Astrocyte (in vitro differentiated cells and primary cell): ENCODE measurements around the gene COMT. TPM values are rescaled to one million over a fixed set of nuclear protein-coding genes. Genes with fewer than 3 reads are reported as not detected.

Experiments
- DNase-seq: peaks from one replicate; pipeline ENCODE4 v3.0.0-alpha.2; 2010; ENCODE audit warnings: low read depth
- FAIRE-seq: peaks from 2 replicates; lab custom pipeline; 2011; peaks lifted over from hg19 to GRCh38; lab: Jason Lieb, UNC
- H2AFZ ChIP-seq: 2 replicates; pipeline ENCODE4 v1.6.0; 2012; ENCODE audit warnings: low read depth, low read length, inconsistent platforms
- H3K27ac ChIP-seq: 2 replicates; pipeline ENCODE4 v1.5.1; 2011; ENCODE audit warnings: low read depth, low read length, inconsistent platforms
- H3K27me3 ChIP-seq: 2 replicates; pipeline ENCODE4 v1.6.0; 2011; ENCODE audit warnings: low read length, inconsistent platforms; ENCODE audit not compliant: insufficient read depth
- H3K36me3 ChIP-seq: 2 replicates; pipeline ENCODE4 v1.5.1; 2011; ENCODE audit warnings: low read length, inconsistent platforms; ENCODE audit not compliant: insufficient read depth
- H3K4me1 ChIP-seq: 2 replicates; pipeline ENCODE4 v1.5.1; 2011; ENCODE audit warnings: low read length, inconsistent platforms; ENCODE audit not compliant: insufficient read depth
- H3K4me2 ChIP-seq: 2 replicates; pipeline ENCODE4 v1.6.0; 2012; ENCODE audit warnings: low read length, inconsistent platforms
- H3K4me3 ChIP-seq: 2 replicates; pipeline ENCODE4 v1.5.1; 2011; ENCODE audit warnings: low read depth, mild to moderate bottlenecking, low read length, inconsistent platforms; ENCODE audit not compliant: insufficient read depth
- H3K79me2 ChIP-seq: 2 replicates; pipeline ENCODE4 v1.6.0; 2012; ENCODE audit warnings: mild to moderate bottlenecking, low read length, inconsistent platforms; ENCODE audit not compliant: insufficient read depth
- H3K9ac ChIP-seq: 2 replicates; pipeline ENCODE4 v1.6.0; 2012; ENCODE audit warnings: mild to moderate bottlenecking, low read length, inconsistent platforms
- H3K9me3 ChIP-seq: 2 replicates; pipeline ENCODE4 v1.5.1; 2012; ENCODE audit warnings: low read depth, mild to moderate bottlenecking, low read length, inconsistent platforms; ENCODE audit not compliant: insufficient read depth
- H4K20me1 ChIP-seq: 2 replicates; pipeline ENCODE4 v1.6.0; 2012; ENCODE audit warnings: low read length, inconsistent platforms; ENCODE audit not compliant: insufficient read depth
- H3K27ac Mint-ChIP-seq: one replicate; pipeline ENCODE4 v1.8.0; 2021; ENCODE audit warnings: mild to moderate bottlenecking, mixed read lengths; ENCODE audit not compliant: unreplicated experiment
- H3K27me3 Mint-ChIP-seq: one replicate; pipeline ENCODE4 v1.8.0; 2021; ENCODE audit warnings: low read depth, mixed read lengths; ENCODE audit not compliant: unreplicated experiment
- H3K36me3 Mint-ChIP-seq: one replicate; pipeline ENCODE4 v1.8.0; 2021; ENCODE audit warnings: low read depth, mixed read lengths; ENCODE audit not compliant: unreplicated experiment
- H3K4me1 Mint-ChIP-seq: one replicate; pipeline ENCODE4 v1.8.0; 2021; ENCODE audit warnings: low read depth, mixed read lengths; ENCODE audit not compliant: unreplicated experiment
- H3K4me3 Mint-ChIP-seq: one replicate; pipeline ENCODE4 v1.8.0; 2021; ENCODE audit warnings: mild to moderate bottlenecking, moderate library complexity, mixed read lengths; ENCODE audit not compliant: unreplicated experiment
- H3K9me3 Mint-ChIP-seq: one replicate; pipeline ENCODE4 v1.8.0; 2021; ENCODE audit warnings: mild to moderate bottlenecking, mixed read lengths; ENCODE audit not compliant: unreplicated experiment
- CTCF ChIP-seq: IDR thresholded peaks from 2 replicates; pipeline ENCODE4 v1.5.1; 2011; ENCODE audit warnings: low read depth, mild to moderate bottlenecking, inconsistent platforms, low read length, moderate library complexity; ENCODE audit not compliant: insufficient read depth
- EZH2 ChIP-seq: IDR thresholded peaks from 2 replicates; pipeline ENCODE4 v1.6.1; 2012; ENCODE audit warnings: mild to moderate bottlenecking, low read length, inconsistent platforms; ENCODE audit not compliant: insufficient read depth
- total RNA-seq: library from RNA; stranded (reverse); gene quantifications from 2 replicates; pipeline ENCODE4 v1.2.1, GENCODE V29; 2021

Gene COMT
- total RNA-seq, 1 donor from 2014 or later: 116 TPM

GRCh38 chr22:19898831-19899567 is 42.6 kb upstream of the COMT start:
- H3K9me3 ChIP-seq: no peaks in the 10 kb centered on the region
- no peaks in the 10 kb centered on the region for H3K79me2 ChIP-seq
- no peak for DNase-seq
- no peaks in the 10 kb centered on the region for H3K36me3 ChIP-seq
- Mint-ChIP-seq H3K9me3 (no peaks in the 10 kb centered on the region), H3K27ac (no peak overlapping the region), H3K36me3 (peaks cover 3% of the 10 kb centered on the region), H3K27me3 (no peaks in the 10 kb centered on the region), H3K4me1 (peaks cover 13% of the 10 kb centered on the region), H3K4me3 (no peak overlapping the region)
- H3K4me3 ChIP-seq: no peak overlapping the region
- H3K27ac ChIP-seq: no peak overlapping the region
- H3K4me2 ChIP-seq: no peak overlapping the region
- H2AFZ ChIP-seq: no peak overlapping the region
- H3K27me3 ChIP-seq: no peaks in the 10 kb centered on the region
- FAIRE-seq: no peak
- H3K9ac ChIP-seq: no peak overlapping the region
- H3K4me1 ChIP-seq: peaks cover 3% of the 10 kb centered on the region
- H4K20me1 ChIP-seq: no peaks in the 10 kb centered on the region
- no peak for TF ChIP-seq EZH2
- no peak for TF ChIP-seq CTCF

GRCh38 chr22:19900707-19901436 is 40.7 kb upstream of the COMT start:
- no peak overlapping the region for H3K27ac Mint-ChIP-seq

More at GRCh38 chr22:19900707-19901436, 40.7 kb upstream of the COMT start:
- Histone ChIP-seq H3K4me3 (no peak overlapping the region), H2AFZ (no peak overlapping the region), H3K79me2 (no peaks in the 10 kb centered on the region), H3K36me3 (no peaks in the 10 kb centered on the region), H3K9me3 (no peaks in the 10 kb centered on the region), H3K27me3 (no peaks in the 10 kb centered on the region), H4K20me1 (no peaks in the 10 kb centered on the region), H3K4me1 (peaks cover 3% of the 10 kb centered on the region), H3K4me2 (no peak overlapping the region), H3K27ac (no peak overlapping the region), H3K9ac (no peak overlapping the region)
- no peaks in the 10 kb centered on the region for H3K9me3 Mint-ChIP-seq
- peaks cover 13% of the 10 kb centered on the region for H3K4me1 Mint-ChIP-seq
- no peaks in the 10 kb centered on the region for H3K27me3 Mint-ChIP-seq
- no peak for TF ChIP-seq CTCF
- TF ChIP-seq EZH2: no peak
- DNase-seq (no peak), FAIRE-seq (no peak)
- no peak overlapping the region for H3K4me3 Mint-ChIP-seq
- peaks cover 2% of the 10 kb centered on the region for H3K36me3 Mint-ChIP-seq
